ENCODE data around the gene RDM1. TPM values are rescaled to one million over a fixed set of nuclear protein-coding genes. Genes with fewer than 3 reads are reported as not detected.

RDM1 gene
- polyA plus RNA-seq, 1 of the 3 experiments (the other 2 are of a cell fraction) = 1.8 TPM

- WGBS (ENCODE audit: low lambda C conversion rate) = 0% methylated on average over 1 of the region's 1 CpG
These were observed 16.2 kb downstream of the RDM1 start for GRCh38 chr17:35914354-35914753.

More at GRCh38 chr17:35914354-35914753, 16.2 kb downstream of the RDM1 start:
- Histone ChIP-seq H2AFZ (ENCODE audit: low read depth) (no peak overlapping the region), H3K27ac (ENCODE audit: low read depth in 2 of 2, low read length in 1 of 2) (no peak overlapping the region), H3K4me1 (ENCODE audit: control insufficient read depth in 1 of 2, insufficient read depth in 2 of 2, low read depth in 1 of 2, low read length in 1 of 2) (no peaks in the 10 kb centered on the region), H3K4me3 (ENCODE audit: low read depth in 2 of 2, low read length in 1 of 2) (no peak overlapping the region), H3K9ac (no peak overlapping the region), H3K9me3 (no peaks in the 10 kb centered on the region), H3K36me3 (replicated peaks in 1 of 2; ENCODE audit: control insufficient read depth in 1 of 2, insufficient read depth in 2 of 2, low read length in 1 of 2) (no peaks in the 10 kb centered on the region), H4K20me1 (ENCODE audit: insufficient read depth) (no peaks in the 10 kb centered on the region), H3F3A (replicated peaks; ENCODE audit: insufficient read depth) (no peaks in the 10 kb centered on the region), H3K4me2 (no peak overlapping the region), H3K79me2 (ENCODE audit: insufficient read depth) (no peaks in the 10 kb centered on the region), H3K9me2 (no peaks in the 10 kb centered on the region), H3K27me3 (ENCODE audit: insufficient read depth) (no peaks in the 10 kb centered on the region)
- CTCF ChIA-PET = no interaction called here
- TF ChIP-seq TAF1 (IDR thresholded peaks at IDR 0.05; ENCODE audit: borderline replicate concordance, low read depth, low read length) = no peak
- TF ChIP-seq RCOR1 (IDR thresholded peaks at IDR 0.05; ENCODE audit: low read length) = no peak
- TF ChIP-seq POLR2AphosphoS5 (IDR thresholded peaks at IDR 0.05; ENCODE audit: low read depth, low read length) = no peak
- TF ChIP-seq ZBTB33 (IDR thresholded peaks at IDR 0.05; ENCODE audit: borderline replicate concordance, low read depth) = no peak
- TF ChIP-seq TEAD4 (IDR thresholded peaks at IDR 0.05; ENCODE audit: borderline replicate concordance, insufficient read depth) = no peak
- no peak for TF ChIP-seq FOXM1 (IDR thresholded peaks at IDR 0.05; ENCODE audit: low read depth)
- TF ChIP-seq, protein P1, sequence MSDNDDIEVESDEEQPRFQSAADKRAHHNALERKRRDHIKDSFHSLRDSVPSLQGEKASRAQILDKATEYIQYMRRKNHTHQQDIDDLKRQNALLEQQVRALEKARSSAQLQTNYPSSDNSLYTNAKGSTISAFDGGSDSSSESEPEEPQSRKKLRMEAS (IDR thresholded peaks at IDR 0.05; ENCODE audit: low read depth) = no peak
- TF ChIP-seq TCF12 (IDR thresholded peaks at IDR 0.05) = no peak
- TF ChIP-seq JUND (IDR thresholded peaks at IDR 0.05) = no peak
- TF ChIP-seq SMC3 (IDR thresholded peaks at IDR 0.05; ENCODE audit: low read depth, low read length) = no peak
- no peak for TF ChIP-seq CTCF (IDR thresholded peaks at IDR 0.05)
- no peak for TF ChIP-seq PBX3 (IDR thresholded peaks at IDR 0.05)
- no peak for DNase-seq
- POLR2A ChIA-PET = no interaction called here
